Measurements from ENCODE around the gene ACSBG1.

DNA sequence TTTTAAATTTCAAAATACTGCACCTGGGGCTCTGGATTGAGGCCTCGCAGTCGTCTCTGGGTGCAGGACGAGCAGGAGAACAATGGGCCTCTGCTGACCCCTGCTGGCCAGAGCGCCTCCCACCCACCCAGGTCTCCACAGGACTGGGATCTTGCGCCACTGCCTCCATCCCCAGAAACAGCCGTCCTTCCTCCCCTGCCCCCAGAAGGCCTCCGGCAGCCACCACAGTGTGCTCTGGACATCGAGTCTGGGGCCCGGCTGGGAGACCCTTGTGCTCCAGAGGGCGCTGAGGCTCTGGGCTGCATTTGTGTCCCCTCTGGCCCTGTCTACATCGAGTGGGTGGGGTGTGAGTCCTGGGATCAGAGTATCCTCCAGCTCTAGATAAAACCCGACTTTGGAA is 6.7 kb upstream of the ACSBG1 start:
- TF ChIP-seq, protein P1, sequence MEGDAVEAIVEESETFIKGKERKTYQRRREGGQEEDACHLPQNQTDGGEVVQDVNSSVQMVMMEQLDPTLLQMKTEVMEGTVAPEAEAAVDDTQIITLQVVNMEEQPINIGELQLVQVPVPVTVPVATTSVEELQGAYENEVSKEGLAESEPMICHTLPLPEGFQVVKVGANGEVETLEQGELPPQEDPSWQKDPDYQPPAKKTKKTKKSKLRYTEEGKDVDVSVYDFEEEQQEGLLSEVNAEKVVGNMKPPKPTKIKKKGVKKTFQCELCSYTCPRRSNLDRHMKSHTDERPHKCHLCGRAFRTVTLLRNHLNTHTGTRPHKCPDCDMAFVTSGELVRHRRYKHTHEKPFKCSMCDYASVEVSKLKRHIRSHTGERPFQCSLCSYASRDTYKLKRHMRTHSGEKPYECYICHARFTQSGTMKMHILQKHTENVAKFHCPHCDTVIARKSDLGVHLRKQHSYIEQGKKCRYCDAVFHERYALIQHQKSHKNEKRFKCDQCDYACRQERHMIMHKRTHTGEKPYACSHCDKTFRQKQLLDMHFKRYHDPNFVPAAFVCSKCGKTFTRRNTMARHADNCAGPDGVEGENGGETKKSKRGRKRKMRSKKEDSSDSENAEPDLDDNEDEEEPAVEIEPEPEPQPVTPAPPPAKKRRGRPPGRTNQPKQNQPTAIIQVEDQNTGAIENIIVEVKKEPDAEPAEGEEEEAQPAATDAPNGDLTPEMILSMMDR (IDR thresholded peaks at IDR 0.05; ENCODE audit: low read length), result peak; percentile 82
- TF ChIP-seq EZH2phosphoT487 (IDR thresholded peaks at IDR 0.05; ENCODE audit: low read length) (no peak), EZH2 (optimal IDR thresholded peaks at IDR 0.05; ENCODE audit: low read depth, low read length) (no peak)

Data from MM.1S (cell line).